Activated CD4-positive, alpha-beta T cell treated with anti-CD3 and anti-CD28 coated beads, Interleukin-2, amount 50 U/mL, for 1 hour (primary cell): Measurements from ENCODE around the gene ODAD2.
A peak's percentile ranks its signal among the peaks of the same experiment; 100 is the strongest.

Source experiments
- DNase-seq: peaks from one replicate; pipeline ENCODE4 v3.0.0-alpha.2; 2020

ODAD2 gene

GRCh38 chr10:27838361-27838760 is 160.5 kb downstream of the ODAD2 start:
- no peak for DNase-seq

GRCh38 chr10:27834476-27834875 is 164.4 kb downstream of the ODAD2 start:
- no peak for DNase-seq

GRCh38 chr10:27833792-27834191 is 165.1 kb downstream of the ODAD2 start:
- DNase-seq: no peak

- no peak for DNase-seq
Observed at GRCh38 chr10:27832826-27833225, 166.1 kb downstream of the ODAD2 start.

GRCh38 chr10:27826369-27826768 is 172.5 kb downstream of the ODAD2 start:
- no peak for DNase-seq

- DNase-seq: no peak
Observed at GRCh38 chr10:27822301-27822700, 176.6 kb downstream of the ODAD2 start.

- no peak for DNase-seq
Observed at GRCh38 chr10:27820637-27821036, 178.2 kb downstream of the ODAD2 start.

GRCh38 chr10:27819781-27820531 is 178.9 kb downstream of the ODAD2 start:
- DNase-seq: no peak

- no peak for DNase-seq
Observed at GRCh38 chr10:27816320-27816719, 182.6 kb downstream of the ODAD2 start.

- DNase-seq: no peak
Observed at GRCh38 chr10:27815846-27816245, 183.0 kb downstream of the ODAD2 start.

- DNase-seq: no peak
Observed at GRCh38 chr10:27815261-27815660, 183.6 kb downstream of the ODAD2 start.

- DNase-seq: no peak
Observed at GRCh38 chr10:27805180-27805579, 193.7 kb downstream of the ODAD2 start.

- DNase-seq: no peak
Observed at GRCh38 chr10:27804136-27804535, 194.7 kb downstream of the ODAD2 start.

- no peak for DNase-seq
Observed at GRCh38 chr10:27801171-27801785, 197.6 kb downstream of the ODAD2 start.

GRCh38 chr10:27799046-27799445 is 199.8 kb downstream of the ODAD2 start:
- no peak for DNase-seq

GRCh38 chr10:27794157-27794556 is 204.7 kb downstream of the ODAD2 start:
- DNase-seq: no peak

- DNase-seq: no peak
Observed at GRCh38 chr10:27792216-27792615, 206.7 kb downstream of the ODAD2 start.

GRCh38 chr10:27784272-27784671 is 214.6 kb downstream of the ODAD2 start:
- DNase-seq: no peak

GRCh38 chr10:27783660-27784059 is 215.2 kb downstream of the ODAD2 start:
- DNase-seq: peak; percentile 6

- DNase-seq: no peak
Observed at GRCh38 chr10:27779462-27780015, 219.3 kb downstream of the ODAD2 start.

GRCh38 chr10:27774831-27775230 is 224.0 kb downstream of the ODAD2 start:
- no peak for DNase-seq

GRCh38 chr10:27771231-27771630 is 227.6 kb downstream of the ODAD2 start:
- no peak for DNase-seq

GRCh38 chr10:27770181-27770580 is 228.7 kb downstream of the ODAD2 start:
- DNase-seq: no peak
